GM19239 (cell line): ENCODE data around the gene ANO1.

Experiments
- DNase-seq: peaks from one replicate; pipeline ENCODE4 v3.0.0; 2011; ENCODE audit warnings: low spot score; ENCODE audit not compliant: insufficient read length
- FAIRE-seq: peaks from 2 replicates; lab custom pipeline; 2011; peaks lifted over from hg19 to GRCh38; lab: Jason Lieb, UNC

The ANO1 gene

GRCh38 chr11:70229737-70230136 lies 151.6 kb downstream of the ANO1 start:
- FAIRE-seq, result no peak
- DNase-seq, result no peak

GRCh38 chr11:70230151-70230839 lies 152.2 kb downstream of the ANO1 start:
- no peak for FAIRE-seq
- DNase-seq, result no peak

GRCh38 chr11:70230840-70231710 lies 153.0 kb downstream of the ANO1 start:
- no peak for DNase-seq
- FAIRE-seq, result no peak

GRCh38 chr11:70233034-70233433 lies 154.9 kb downstream of the ANO1 start:
- DNase-seq (no peak), FAIRE-seq (no peak)

- no peak for FAIRE-seq
- DNase-seq, result no peak
These were observed 155.4 kb downstream of the ANO1 start for GRCh38 chr11:70233511-70233934.

- FAIRE-seq, result no peak
- no peak for DNase-seq
These were observed 155.8 kb downstream of the ANO1 start for GRCh38 chr11:70233962-70234361.
